ENCODE measurements around the gene PIGU.

GRCh38 chr20:34512266-34512954 lies 164.5 kb downstream of the PIGU start:
- TF ChIP-seq, protein P1, sequence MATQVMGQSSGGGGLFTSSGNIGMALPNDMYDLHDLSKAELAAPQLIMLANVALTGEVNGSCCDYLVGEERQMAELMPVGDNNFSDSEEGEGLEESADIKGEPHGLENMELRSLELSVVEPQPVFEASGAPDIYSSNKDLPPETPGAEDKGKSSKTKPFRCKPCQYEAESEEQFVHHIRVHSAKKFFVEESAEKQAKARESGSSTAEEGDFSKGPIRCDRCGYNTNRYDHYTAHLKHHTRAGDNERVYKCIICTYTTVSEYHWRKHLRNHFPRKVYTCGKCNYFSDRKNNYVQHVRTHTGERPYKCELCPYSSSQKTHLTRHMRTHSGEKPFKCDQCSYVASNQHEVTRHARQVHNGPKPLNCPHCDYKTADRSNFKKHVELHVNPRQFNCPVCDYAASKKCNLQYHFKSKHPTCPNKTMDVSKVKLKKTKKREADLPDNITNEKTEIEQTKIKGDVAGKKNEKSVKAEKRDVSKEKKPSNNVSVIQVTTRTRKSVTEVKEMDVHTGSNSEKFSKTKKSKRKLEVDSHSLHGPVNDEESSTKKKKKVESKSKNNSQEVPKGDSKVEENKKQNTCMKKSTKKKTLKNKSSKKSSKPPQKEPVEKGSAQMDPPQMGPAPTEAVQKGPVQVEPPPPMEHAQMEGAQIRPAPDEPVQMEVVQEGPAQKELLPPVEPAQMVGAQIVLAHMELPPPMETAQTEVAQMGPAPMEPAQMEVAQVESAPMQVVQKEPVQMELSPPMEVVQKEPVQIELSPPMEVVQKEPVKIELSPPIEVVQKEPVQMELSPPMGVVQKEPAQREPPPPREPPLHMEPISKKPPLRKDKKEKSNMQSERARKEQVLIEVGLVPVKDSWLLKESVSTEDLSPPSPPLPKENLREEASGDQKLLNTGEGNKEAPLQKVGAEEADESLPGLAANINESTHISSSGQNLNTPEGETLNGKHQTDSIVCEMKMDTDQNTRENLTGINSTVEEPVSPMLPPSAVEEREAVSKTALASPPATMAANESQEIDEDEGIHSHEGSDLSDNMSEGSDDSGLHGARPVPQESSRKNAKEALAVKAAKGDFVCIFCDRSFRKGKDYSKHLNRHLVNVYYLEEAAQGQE (IDR thresholded peaks at IDR 0.05; ENCODE audit: low read depth) = no peak
- no peak for TF ChIP-seq CEBPB (IDR thresholded peaks at IDR 0.05; ENCODE audit: low read depth)
- no peak for TF ChIP-seq EZH2 (IDR thresholded peaks at IDR 0.05)
- no peak for TF ChIP-seq JUND (IDR thresholded peaks at IDR 0.05)
- TF ChIP-seq ZBTB33 (IDR thresholded peaks at IDR 0.05; ENCODE audit: extremely low read depth, insufficient replicate concordance, low read length) = no peak
- TF ChIP-seq YY1 (IDR thresholded peaks at IDR 0.05; ENCODE audit: extremely low read depth, insufficient replicate concordance, low read depth, low read length) = no peak
- TF ChIP-seq POLR2AphosphoS5 (IDR thresholded peaks at IDR 0.05; ENCODE audit: low read depth, low read length) = no peak
- no peak for TF ChIP-seq POLR2A (IDR thresholded peaks at IDR 0.05; ENCODE audit: borderline replicate concordance, extremely low read depth, insufficient read depth, insufficient read length)
- no peak for TF ChIP-seq EZH2phosphoT487 (IDR thresholded peaks at IDR 0.05; ENCODE audit: borderline replicate concordance)
- TF ChIP-seq, protein P2, sequence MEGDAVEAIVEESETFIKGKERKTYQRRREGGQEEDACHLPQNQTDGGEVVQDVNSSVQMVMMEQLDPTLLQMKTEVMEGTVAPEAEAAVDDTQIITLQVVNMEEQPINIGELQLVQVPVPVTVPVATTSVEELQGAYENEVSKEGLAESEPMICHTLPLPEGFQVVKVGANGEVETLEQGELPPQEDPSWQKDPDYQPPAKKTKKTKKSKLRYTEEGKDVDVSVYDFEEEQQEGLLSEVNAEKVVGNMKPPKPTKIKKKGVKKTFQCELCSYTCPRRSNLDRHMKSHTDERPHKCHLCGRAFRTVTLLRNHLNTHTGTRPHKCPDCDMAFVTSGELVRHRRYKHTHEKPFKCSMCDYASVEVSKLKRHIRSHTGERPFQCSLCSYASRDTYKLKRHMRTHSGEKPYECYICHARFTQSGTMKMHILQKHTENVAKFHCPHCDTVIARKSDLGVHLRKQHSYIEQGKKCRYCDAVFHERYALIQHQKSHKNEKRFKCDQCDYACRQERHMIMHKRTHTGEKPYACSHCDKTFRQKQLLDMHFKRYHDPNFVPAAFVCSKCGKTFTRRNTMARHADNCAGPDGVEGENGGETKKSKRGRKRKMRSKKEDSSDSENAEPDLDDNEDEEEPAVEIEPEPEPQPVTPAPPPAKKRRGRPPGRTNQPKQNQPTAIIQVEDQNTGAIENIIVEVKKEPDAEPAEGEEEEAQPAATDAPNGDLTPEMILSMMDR (IDR thresholded peaks at IDR 0.05 in 2 of 3, conservative IDR thresholded peaks at IDR 0.05 in 1 of 3; ENCODE audit: borderline replicate concordance in 1 of 3, insufficient read depth in 1 of 3, low read depth in 2 of 3, low read length in 2 of 3) = no peak
- no peak for TF ChIP-seq SIN3A (IDR thresholded peaks at IDR 0.05; ENCODE audit: low read depth)
